GM19372 (cell line): Measurements from ENCODE around the gene CHRM2.

ENCODE experiments used
- ATAC-seq: cut with Tn5 transposase; IDR thresholded peaks from one replicate; pipeline ENCODE4 v1.9.1; 2021; ENCODE audit warnings: mild to moderate bottlenecking, low read depth, moderate library complexity; ENCODE audit not compliant: unreplicated experiment

Gene CHRM2

GRCh38 chr7:137017221-137017620, 148.8 kb downstream of the CHRM2 start:
- ATAC-seq, result no peak

- ATAC-seq, result no peak
Measured at GRCh38 chr7:137018468-137018867, 150.0 kb downstream of the CHRM2 start.

- ATAC-seq, result no peak
Measured at GRCh38 chr7:137020351-137020750, 151.9 kb downstream of the CHRM2 start.

GRCh38 chr7:137025469-137026175, 157.2 kb downstream of the CHRM2 start:
- ATAC-seq, result no peak

- ATAC-seq, result no peak
Measured at GRCh38 chr7:137026176-137026500, 157.7 kb downstream of the CHRM2 start.

GRCh38 chr7:137032436-137032835, 164.0 kb downstream of the CHRM2 start:
- ATAC-seq, result no peak

GRCh38 chr7:137036768-137037167, 168.3 kb downstream of the CHRM2 start:
- ATAC-seq, result no peak

GRCh38 chr7:137038706-137039105, 170.3 kb downstream of the CHRM2 start:
- ATAC-seq, result no peak

GRCh38 chr7:137040745-137041144, 172.3 kb downstream of the CHRM2 start:
- ATAC-seq, result no peak

GRCh38 chr7:137045573-137045972, 177.1 kb downstream of the CHRM2 start:
- no peak for ATAC-seq

GRCh38 chr7:137069249-137069963, 201.0 kb downstream of the CHRM2 start:
- no peak for ATAC-seq
